B cell (primary cell): ENCODE data around the gene SNX12.

Source experiments
- CTCF ChIP-seq: fragments of 200-600 bp; IDR thresholded peaks from one replicate; pipeline ENCODE4 v1.8.0; 2022; ENCODE audit warnings: antibody characterized with exemption, mild to moderate bottlenecking
- EZH2 ChIP-seq: IDR thresholded peaks from 2 replicates; pipeline ENCODE4 v1.6.1; 2012; ENCODE audit warnings: borderline replicate concordance, low read depth, mild to moderate bottlenecking, moderate library complexity, low read length; ENCODE audit not compliant: insufficient read depth, poor library complexity, severe bottlenecking

- TF ChIP-seq CTCF, result no peak
- no peak for TF ChIP-seq EZH2
These were observed 28.0 kb upstream of the SNX12 start for GRCh38 chrX:71095981-71096759.
